Bronchial epithelial cell (primary cell): ENCODE measurements around the gene PARP15. TPM values are rescaled to one million over a fixed set of nuclear protein-coding genes. Genes with fewer than 3 reads are reported as not detected.

Experiments used
- DNase-seq: peaks from one replicate; pipeline ENCODE4 v3.0.0-alpha.2; 2010; ENCODE audit warnings: low read depth
- FAIRE-seq: peaks from 2 replicates; lab custom pipeline; 2011; peaks lifted over from hg19 to GRCh38; lab: Jason Lieb, UNC
- H3K27me3 ChIP-seq: 2 replicates; pipeline ENCODE4 v1.5.1; 2011; ENCODE audit warnings: low read length; ENCODE audit not compliant: control insufficient read depth, insufficient read depth
- H3K36me3 ChIP-seq: 2 replicates; pipeline ENCODE4 v1.5.1; 2011; ENCODE audit warnings: low read length; ENCODE audit not compliant: control insufficient read depth, insufficient read depth
- H3K4me3 ChIP-seq: 2 replicates; pipeline ENCODE4 v1.5.1; 2011; ENCODE audit warnings: mild to moderate bottlenecking, low read depth, low read length, control low read depth
- total RNA-seq: library from RNA; depleted of rRNA; stranded (reverse); fragments of >200 nt; gene quantifications from 2 replicates; pipeline ENCODE4 v1.2.1, GENCODE V29; 2014
- TF ChIP-seq, protein P1 (sequence below): IDR thresholded peaks from 2 replicates; pipeline ENCODE4 v1.5.1; 2011; ENCODE audit warnings: mild to moderate bottlenecking, moderate library complexity, low read length, control low read depth, inconsistent platforms; ENCODE audit not compliant: insufficient read depth, severe bottlenecking

PARP15 gene
- total RNA-seq, 1 donor from 2014 or later, result 0.26 TPM

DNA sequence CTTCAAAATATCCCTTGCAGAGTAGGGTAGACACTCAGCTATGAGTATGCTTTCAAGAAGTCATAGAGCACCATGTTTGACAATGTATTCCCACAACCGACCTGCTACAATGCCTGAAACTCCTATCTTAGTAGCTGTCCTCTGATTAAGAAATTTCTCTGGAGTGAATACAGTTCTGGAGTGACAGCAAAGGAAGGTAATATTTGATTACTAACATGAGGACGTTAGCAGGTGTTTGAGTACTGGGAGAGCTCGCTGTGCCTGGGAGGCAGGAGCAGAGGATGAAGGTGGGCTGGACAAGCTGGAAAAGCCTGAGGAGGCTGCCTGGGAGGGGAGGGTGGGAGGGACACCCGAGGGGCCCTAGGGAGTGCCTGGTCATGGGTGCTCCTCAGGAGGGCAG lies 42.9 kb downstream of the PARP15 start:
- no peak for DNase-seq
- TF ChIP-seq, protein P1, sequence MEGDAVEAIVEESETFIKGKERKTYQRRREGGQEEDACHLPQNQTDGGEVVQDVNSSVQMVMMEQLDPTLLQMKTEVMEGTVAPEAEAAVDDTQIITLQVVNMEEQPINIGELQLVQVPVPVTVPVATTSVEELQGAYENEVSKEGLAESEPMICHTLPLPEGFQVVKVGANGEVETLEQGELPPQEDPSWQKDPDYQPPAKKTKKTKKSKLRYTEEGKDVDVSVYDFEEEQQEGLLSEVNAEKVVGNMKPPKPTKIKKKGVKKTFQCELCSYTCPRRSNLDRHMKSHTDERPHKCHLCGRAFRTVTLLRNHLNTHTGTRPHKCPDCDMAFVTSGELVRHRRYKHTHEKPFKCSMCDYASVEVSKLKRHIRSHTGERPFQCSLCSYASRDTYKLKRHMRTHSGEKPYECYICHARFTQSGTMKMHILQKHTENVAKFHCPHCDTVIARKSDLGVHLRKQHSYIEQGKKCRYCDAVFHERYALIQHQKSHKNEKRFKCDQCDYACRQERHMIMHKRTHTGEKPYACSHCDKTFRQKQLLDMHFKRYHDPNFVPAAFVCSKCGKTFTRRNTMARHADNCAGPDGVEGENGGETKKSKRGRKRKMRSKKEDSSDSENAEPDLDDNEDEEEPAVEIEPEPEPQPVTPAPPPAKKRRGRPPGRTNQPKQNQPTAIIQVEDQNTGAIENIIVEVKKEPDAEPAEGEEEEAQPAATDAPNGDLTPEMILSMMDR, result no peak
- no peak for FAIRE-seq
- H3K4me3 ChIP-seq, result no peak overlapping the region
- no peaks in the 10 kb centered on the region for H3K36me3 ChIP-seq
- peaks cover 6% of the 10 kb centered on the region for H3K27me3 ChIP-seq

DNA sequence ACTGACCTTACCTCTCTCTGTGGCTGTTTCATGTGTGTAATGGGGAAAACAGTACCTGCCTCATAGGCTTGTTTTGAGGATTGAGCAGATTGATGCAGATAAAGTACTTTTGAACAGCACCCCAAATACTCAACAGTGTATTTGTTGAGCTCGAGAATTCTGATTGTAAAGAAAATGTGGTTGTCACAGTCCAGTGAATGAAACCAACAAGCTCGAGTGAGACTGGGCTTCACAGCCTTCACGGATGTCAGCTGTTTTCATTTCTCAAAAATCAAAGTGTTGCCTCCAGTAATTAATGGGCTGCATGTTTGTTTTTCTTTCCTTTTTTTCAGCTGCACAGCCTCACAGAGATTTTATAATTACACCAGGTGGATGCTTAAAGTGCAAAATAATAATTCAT lies 43.7 kb downstream of the PARP15 start:
- TF ChIP-seq, protein P1, result no peak
- Histone ChIP-seq H3K27me3 (peaks cover 6% of the 10 kb centered on the region), H3K36me3 (no peaks in the 10 kb centered on the region), H3K4me3 (no peak overlapping the region)
- no peak for DNase-seq
- peak; percentile 64 for FAIRE-seq

DNA sequence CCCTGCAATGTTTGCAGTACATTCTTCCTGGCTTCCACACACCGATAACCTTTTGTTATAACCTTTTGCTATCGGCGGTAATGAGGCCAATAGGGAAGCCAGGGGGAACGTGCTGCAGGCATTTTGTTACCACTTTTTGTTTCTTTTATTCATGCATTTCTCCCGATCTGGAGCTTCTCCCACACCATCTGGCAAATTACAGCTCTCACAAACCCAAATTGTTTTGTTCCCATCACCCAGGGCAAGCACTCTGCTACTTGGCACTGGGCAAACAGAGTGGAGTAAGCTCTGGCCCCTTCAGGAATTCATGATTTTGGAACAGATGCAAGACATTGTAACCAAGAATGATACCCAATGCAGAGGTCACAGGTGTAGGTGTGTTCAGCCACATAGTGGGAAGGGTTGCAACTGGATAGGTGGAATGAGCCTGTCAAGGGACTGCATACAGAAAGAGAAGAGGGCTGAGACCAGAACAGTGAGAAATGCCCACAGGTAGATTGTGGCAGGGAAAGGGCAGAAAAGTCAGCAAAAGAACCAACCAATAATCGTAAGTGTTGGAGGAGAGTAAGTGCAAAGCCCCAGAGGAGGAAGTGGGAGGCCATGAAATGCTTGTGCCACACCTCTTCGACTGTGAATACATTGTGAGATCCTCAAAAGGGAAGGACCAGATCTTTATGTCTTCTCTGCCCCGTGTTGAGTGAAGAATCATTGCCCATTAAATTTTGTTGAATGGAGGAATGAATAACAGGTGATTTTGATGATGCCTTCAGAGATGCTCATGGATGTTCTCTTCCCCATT lies 45.8 kb downstream of the PARP15 start:
- TF ChIP-seq, protein P1, result no peak
- FAIRE-seq (no peak), DNase-seq (no peak)
- no peak overlapping the region for H3K4me3 ChIP-seq
- H3K36me3 ChIP-seq, result no peaks in the 10 kb centered on the region
- H3K27me3 ChIP-seq, result peaks cover 6% of the 10 kb centered on the region

DNA sequence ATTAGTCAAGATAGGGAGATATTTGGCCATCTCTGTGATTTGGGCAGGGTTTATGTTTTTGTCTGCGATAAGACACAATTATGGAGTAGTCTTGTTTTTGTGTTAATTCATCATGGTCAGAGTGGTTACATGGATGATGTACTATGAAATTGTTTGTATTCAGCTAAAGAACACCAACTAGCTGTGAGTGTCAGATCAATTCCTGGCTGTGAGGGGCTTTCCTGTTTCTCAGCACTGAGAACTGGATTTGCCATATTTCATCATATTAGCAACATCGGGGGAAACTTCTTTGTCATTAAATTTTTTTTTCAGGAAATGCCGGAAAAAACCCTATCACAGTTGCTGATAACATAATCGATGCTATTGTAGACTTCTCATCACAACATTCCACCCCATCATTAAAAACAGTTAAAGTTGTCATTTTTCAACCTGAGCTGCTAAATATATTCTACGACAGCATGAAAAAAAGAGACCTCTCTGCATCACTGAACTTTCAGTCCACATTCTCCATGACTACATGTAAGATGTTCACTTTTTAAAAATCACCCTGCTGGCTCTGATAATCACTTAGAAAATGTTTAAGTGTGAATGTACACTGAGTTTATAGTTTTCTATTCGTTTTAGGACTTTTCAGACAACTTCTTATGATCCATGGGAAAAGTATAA lies 49.2 kb downstream of the PARP15 start:
- Histone ChIP-seq H3K4me3 (no peak overlapping the region), H3K36me3 (no peaks in the 10 kb centered on the region), H3K27me3 (no peaks in the 10 kb centered on the region)
- DNase-seq (no peak), FAIRE-seq (no peak)
- TF ChIP-seq, protein P1, result no peak

DNA sequence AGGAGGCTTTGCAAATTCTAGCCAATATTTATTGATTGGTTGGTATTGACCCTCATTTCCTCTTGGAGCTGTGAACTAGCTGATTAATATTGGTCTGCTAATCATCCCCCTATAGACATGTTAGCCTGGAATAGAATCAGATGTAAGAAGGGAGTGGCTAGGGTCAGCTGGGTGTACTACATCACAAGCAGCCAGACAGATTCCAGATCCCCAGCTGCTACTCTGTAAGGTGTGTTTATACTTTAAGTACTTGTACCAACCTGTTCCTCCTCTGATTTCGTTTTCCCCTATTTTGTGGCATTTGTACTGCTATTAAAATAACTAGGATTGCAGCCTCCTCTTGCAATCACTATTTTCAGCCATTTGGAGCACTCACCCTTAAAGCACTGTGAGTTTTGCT lies 49.9 kb downstream of the PARP15 start:
- FAIRE-seq, result no peak
- H3K4me3 ChIP-seq, result no peak overlapping the region
- no peaks in the 10 kb centered on the region for H3K27me3 ChIP-seq
- TF ChIP-seq, protein P1, result no peak
- peak; percentile 50 for DNase-seq
- H3K36me3 ChIP-seq, result no peaks in the 10 kb centered on the region
